ENCODE measurements around the gene TCIRG1. TPM values are rescaled to one million over a fixed set of nuclear protein-coding genes. Genes with fewer than 3 reads are reported as not detected.
A peak's percentile ranks its signal among the peaks of the same experiment; 100 is the strongest.

Gene TCIRG1
- total and polyA plus RNA-seq, 2 of the 13 experiments (the other 11 are each of a cell fraction or from before 2014, with no cell fraction given) = 48.0 to 69.6 TPM

GRCh38 chr11:68030318-68031143, 8.3 kb upstream of the TCIRG1 start, which contains the start of gene NDUFS8 (continued):
- TF ChIP-seq LRRFIP1 (CRISPR knock-in tag; conservative IDR thresholded peaks at IDR 0.05) (no peak), MED1 (CRISPR knock-in tag; IDR thresholded peaks at IDR 0.05) (no peak; the same call in 1 of the 2 replicates), ZBTB10 (CRISPR knock-in tag; IDR thresholded peaks at IDR 0.05; ENCODE audit: borderline replicate concordance) (no peak), ZNF788 (CRISPR knock-in tag; IDR thresholded peaks at IDR 0.05; ENCODE audit: borderline replicate concordance) (0 out of 2 replicates have a peak, but pooled peaks have one; percentile 16), CEBPG (CRISPR knock-in tag; IDR thresholded peaks at IDR 0.05) (no peak), THYN1 (CRISPR knock-in tag; IDR thresholded peaks at IDR 0.05; ENCODE audit: borderline replicate concordance, low read depth) (no peak), ZNF546 (CRISPR knock-in tag; conservative IDR thresholded peaks at IDR 0.05) (0 out of 2 replicates have a peak, but pooled peaks have one; percentile 24), AFF4 (CRISPR knock-in tag; IDR thresholded peaks at IDR 0.05) (no peak), TRIM22 (IDR thresholded peaks at IDR 0.05) (no peak), MYC (CRISPR knock-in tag; IDR thresholded peaks at IDR 0.05; ENCODE audit: borderline replicate concordance) (0 out of 2 replicates have a peak, but pooled peaks have one; percentile 12), TBL1XR1 (IDR thresholded peaks at IDR 0.05; ENCODE audit: borderline replicate concordance, low read length, partially characterized antibody) (no peak), PRDM15 (CRISPR knock-in tag; IDR thresholded peaks at IDR 0.05) (no peak), CBX5 (CRISPR knock-in tag; IDR thresholded peaks at IDR 0.05; ENCODE audit: borderline replicate concordance) (no peak)

All from HepG2 (cell line).